AG09309 (cell line): ENCODE results near the gene PARD6G.
"Not testable (repeated sequence)": the region's sequence is repeated elsewhere in the genome, so short reads cannot be mapped to it uniquely, and the experiment has no call there.

ENCODE experiments used
- DNase-seq: peaks from one replicate; pipeline ENCODE4 v3.0.0-alpha.2; 2010; ENCODE audit warnings: low read depth
- H3K4me3 ChIP-seq: 2 replicates; pipeline ENCODE4 v1.5.1; 2011; ENCODE audit warnings: mild to moderate bottlenecking, low read depth, low read length, moderate library complexity; ENCODE audit not compliant: control insufficient read depth
- TF ChIP-seq, protein P1 (sequence below): IDR thresholded peaks from 2 replicates; pipeline ENCODE4 v1.5.1; 2011; ENCODE audit warnings: mild to moderate bottlenecking, low read depth, low read length, inconsistent platforms; ENCODE audit not compliant: insufficient read depth, control insufficient read depth; ENCODE audit errors: missing control alignments

PARD6G gene

DNA sequence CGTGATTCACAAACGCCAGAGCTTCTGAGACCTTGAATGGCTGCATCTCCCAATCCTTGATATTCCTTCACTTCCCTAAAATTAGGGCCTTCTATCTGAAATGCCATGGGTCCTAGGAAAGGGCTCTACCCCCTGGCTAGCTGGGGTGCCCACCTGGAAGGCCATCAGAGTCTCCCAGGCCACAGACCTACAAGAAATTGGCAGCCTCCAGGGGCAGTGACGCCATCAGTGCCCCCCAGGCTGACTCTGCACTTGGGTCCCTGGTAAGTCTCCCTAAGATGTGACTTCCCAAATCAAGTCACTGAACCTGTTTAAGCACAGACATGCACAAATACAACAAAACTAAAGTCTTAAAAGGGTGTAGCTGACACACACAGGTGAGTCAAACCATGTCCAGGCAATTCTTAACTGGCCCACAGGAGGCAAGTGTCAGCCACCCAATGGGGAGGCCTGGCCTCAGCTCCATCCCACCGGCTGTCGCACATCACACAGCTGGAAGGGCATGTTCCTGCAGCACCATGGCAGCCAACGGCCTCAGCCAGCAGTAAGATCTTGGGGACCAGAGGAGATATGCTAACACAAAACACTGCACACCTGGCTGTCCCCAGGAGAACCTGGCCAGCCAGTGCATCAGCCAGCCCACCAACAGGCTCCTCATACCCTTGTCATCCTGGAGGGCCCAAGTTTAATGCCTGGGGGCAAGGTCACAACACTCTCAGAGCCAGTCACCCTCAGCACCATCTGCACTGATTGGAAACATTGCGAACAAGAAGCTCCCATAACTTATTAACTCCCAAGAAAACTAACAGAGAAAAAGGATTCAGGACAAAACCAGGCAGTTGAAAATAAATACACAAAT, 5.2 kb downstream of the PARD6G start:
- no peak overlapping the region for H3K4me3 ChIP-seq
- TF ChIP-seq, protein P1, sequence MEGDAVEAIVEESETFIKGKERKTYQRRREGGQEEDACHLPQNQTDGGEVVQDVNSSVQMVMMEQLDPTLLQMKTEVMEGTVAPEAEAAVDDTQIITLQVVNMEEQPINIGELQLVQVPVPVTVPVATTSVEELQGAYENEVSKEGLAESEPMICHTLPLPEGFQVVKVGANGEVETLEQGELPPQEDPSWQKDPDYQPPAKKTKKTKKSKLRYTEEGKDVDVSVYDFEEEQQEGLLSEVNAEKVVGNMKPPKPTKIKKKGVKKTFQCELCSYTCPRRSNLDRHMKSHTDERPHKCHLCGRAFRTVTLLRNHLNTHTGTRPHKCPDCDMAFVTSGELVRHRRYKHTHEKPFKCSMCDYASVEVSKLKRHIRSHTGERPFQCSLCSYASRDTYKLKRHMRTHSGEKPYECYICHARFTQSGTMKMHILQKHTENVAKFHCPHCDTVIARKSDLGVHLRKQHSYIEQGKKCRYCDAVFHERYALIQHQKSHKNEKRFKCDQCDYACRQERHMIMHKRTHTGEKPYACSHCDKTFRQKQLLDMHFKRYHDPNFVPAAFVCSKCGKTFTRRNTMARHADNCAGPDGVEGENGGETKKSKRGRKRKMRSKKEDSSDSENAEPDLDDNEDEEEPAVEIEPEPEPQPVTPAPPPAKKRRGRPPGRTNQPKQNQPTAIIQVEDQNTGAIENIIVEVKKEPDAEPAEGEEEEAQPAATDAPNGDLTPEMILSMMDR = no peak
- no peak for DNase-seq

DNA sequence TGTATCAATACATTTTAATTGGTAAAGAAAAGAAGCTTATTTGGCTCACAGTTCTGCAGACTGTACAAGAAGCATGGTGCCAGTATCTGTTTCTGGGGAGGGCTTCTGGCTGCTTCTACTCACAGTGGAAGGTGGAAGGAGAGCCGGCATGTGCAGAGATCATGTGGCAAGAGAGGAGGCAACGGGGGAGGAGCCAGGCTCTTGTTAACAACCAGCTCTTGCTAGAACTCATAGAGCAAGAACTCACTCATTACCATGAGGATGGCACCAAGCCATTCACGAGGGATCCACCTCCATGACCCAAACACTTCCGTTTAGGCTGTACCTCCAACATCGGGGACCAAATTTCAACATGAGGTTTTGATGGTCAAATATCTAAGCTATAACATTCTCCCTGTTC, 7.5 kb downstream of the PARD6G start:
- DNase-seq = no peak
- no peak overlapping the region for H3K4me3 ChIP-seq
- TF ChIP-seq, protein P1 = no peak

DNA sequence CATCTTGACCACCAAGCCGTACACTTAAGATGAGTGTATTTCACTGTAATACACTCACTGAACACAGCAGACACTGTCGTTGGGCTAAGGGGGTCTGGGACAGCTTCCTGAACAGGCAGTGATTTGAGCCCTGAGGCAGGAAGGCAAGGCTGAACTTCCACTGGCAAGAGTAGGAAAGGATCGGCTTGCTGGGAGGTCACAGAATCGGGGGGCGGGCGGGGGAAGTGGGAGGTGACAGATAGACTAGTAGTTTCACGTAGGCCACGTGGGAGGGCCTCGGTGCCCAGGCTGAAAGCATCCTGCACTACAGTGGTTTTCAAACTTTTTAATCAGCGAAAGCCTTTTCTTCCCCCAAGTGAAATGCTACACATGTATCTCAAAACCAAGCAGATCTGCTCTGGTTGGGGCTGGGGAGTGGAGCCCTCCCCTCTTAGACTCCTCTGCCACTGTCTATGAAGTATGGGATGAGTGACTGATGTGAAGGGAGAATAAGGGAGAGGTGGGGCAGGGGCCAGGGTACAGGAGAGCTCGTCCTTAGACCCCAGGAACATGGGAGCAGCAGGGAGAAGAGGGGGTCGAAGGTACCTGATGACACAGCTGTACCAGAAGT, 8.6 kb downstream of the PARD6G start:
- TF ChIP-seq, protein P1 = no peak
- no peak for DNase-seq
- H3K4me3 ChIP-seq = no peak overlapping the region

DNA sequence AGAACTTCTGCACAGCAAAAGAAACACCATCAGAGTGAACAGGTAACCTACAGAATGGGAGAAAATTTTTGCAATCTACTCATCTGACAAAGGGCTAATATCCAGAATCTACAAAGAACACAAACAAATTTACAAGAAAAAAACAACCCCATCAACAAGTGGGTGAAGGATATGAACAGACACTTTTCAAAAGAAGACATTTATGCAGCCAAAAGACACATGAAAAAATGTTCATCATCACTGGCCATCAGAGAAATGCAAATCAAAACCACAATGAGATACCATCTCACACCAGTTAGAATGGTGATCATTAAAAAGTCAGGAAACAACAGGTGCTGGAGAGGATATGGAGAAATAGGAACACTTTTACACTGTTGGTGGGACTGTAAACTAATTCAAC, 9.8 kb downstream of the PARD6G start:
- DNase-seq, H3K4me3 ChIP-seq: not testable (repeated sequence)

DNA sequence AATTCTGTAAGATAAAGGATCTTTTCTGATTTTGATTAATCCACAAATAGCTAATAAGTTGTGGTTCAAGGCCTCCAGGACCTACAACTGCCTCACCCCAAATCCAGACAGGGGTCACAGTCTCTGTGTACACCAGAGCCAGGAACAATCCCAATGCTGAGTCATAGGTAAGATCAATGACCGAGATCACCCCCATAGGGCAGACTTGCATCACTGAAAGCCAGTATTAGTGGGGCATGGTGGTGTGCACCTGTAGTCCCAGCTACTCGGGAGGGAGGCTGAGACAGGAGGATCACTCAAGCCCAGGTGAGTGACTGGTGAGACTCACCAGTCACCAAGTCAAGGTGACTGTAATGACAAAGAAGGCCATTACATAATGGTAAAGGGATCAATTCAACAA, 12.9 kb downstream of the PARD6G start:
- DNase-seq = no peak
- H3K4me3 ChIP-seq = no peak overlapping the region

DNA sequence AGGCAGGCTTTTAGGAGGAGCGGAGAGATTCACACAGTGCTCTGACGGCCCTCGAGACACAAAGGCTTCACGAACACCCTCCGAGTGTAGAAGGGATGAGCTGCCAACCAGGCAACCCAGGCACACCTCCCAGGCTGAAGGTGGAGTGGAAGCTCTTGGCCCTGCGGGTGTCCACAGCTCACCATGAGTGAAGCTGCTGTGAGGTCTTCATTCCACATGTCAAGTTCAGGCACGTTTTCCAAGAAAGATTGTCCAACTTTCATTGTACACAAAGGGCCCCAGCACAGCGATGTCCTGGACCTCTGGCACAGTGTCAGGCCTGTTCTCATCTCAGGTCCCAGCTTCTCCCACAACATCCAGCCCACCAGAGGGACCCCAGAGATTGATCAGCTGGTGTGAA, 13.4 kb downstream of the PARD6G start:
- TF ChIP-seq, protein P1 = no peak
- DNase-seq = no peak
- H3K4me3 ChIP-seq = no peak overlapping the region

More for the DNA sequence above, 12.9 kb downstream of the PARD6G start:
- TF ChIP-seq, protein P1 = no peak

DNA sequence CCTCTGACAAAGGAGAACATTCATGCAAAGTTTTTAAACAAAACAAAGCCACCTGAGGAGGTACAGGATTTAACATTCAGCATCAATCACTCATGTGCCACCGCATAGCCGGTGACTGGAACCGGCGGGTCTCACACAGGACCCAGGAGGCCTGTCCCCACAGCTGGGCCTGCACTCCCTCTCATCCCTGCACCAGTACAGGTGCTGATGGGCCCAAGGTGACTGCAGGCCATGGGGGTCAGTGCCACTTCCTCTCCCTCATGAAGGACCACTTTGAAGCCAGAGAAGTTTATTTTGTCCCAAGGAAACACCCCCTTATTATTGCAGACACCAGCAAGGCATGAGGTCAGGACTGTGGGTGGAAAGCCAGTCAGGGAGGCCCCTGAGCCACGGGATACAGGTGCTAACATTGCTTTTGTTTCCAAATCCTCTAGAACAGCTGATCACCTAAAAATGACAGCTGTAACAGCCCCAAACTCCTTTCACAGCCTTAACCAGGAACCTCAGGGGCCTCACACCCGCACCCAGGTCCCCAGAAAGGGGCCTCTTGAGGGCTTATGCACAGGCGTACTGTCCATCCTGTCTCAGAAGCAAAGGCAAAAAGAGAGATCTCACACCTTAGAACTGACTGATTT, 14.0 kb downstream of the PARD6G start:
- TF ChIP-seq, protein P1 = no peak
- no peak overlapping the region for H3K4me3 ChIP-seq
- DNase-seq = no peak
